Gastrocnemius medialis (tissue), 4 donors: ENCODE measurements around the gene CES2. TPM values are rescaled to one million over a fixed set of nuclear protein-coding genes. Genes with fewer than 3 reads are reported as not detected.

Experiments
- ATAC-seq, 2 donors: fragments of 150-250 bp; one replicate each; pipeline ENCODE4 v1.9.1; 2016
- DNase-seq, 2 donors: peaks; one replicate each; pipeline ENCODE4 v3.0.0-alpha.2; 2019
- H3K27ac ChIP-seq, 4 donors: fragments of 200-600 bp; sonication (generic); 1 replicate in 1 of 4; 2 replicates in 3 of 4; pipeline ENCODE4 v1.5.1; 2016 to 2018; ENCODE audit warnings: mild to moderate bottlenecking in 2 of 4, moderate library complexity in 1 of 4
- H3K27me3 ChIP-seq, 3 donors: fragments of 200-600 bp; sonication (generic) in 2 of 3; 1 replicate in 1 of 3; 2 replicates in 2 of 3; pipeline versions ENCODE4 v1.5.1 to v1.6.0; 2016 to 2019; ENCODE audit warnings: mild to moderate bottlenecking in 1 of 3, moderate library complexity in 1 of 3
- H3K36me3 ChIP-seq, 2 donors: fragments of 200-600 bp; sonication (generic) in 1 of 2; one replicate each; pipeline ENCODE4 v1.5.1; 2017 to 2018
- H3K4me1 ChIP-seq, 2 donors: fragments of 200-600 bp; sonication (generic) in 1 of 2; one replicate each; pipeline ENCODE4 v1.5.1; 2016 to 2017; ENCODE audit warnings: mild to moderate bottlenecking in 2 of 2
- H3K4me3 ChIP-seq, 4 donors: fragments of 200-600 bp; sonication (generic) in 3 of 4; 1 replicate in 1 of 4; 2 replicates in 3 of 4; pipeline ENCODE4 v1.5.1; 2016 to 2019; ENCODE audit warnings: mild to moderate bottlenecking in 2 of 4
- H3K9me3 ChIP-seq, 3 donors: fragments of 200-600 bp; sonication (generic) in 2 of 3; 1 replicate in 1 of 3; 2 replicates in 2 of 3; pipeline ENCODE4 v1.5.1; 2016 to 2019
- POLR2A ChIP-seq, 2 donors: fragments of 450-650 bp; IDR thresholded peaks; one replicate each; pipeline ENCODE4 v1.6.1; 2017; ENCODE audit warnings: antibody characterized with exemption in 2 of 2, mild to moderate bottlenecking in 2 of 2, moderate library complexity in 2 of 2
- in situ Hi-C, 4 donors: fragments of 200-750 bp; cut with MboI; loops; one replicate each; pipeline versions ENCODE4 v1.15.0 to v1.8.0; 2017; ENCODE audit warnings: low sequenced_read_pairs in 4 of 4
- intact Hi-C: fragments of 100-400 bp; cut with DNase I; formaldehyde crosslinking; loops from one replicate; pipeline ENCODE4 v1.15.1; 2023; ENCODE audit warnings: low total_unique reads
- total RNA-seq, 4 donors: library from RNA; depleted of rRNA; stranded (reverse); fragments of >200 nt; gene quantifications; one replicate each; pipeline versions ENCODE4 v1.1.0 to v1.2.3, GENCODE V29; 2016
- TF ChIP-seq, protein P1 (sequence below), 5 experiments: fragments of 450-650 bp in 3 of 5; fragments of 200-600 bp in 2 of 5; sonication (generic) in 2 of 5; IDR thresholded peaks in 4 of 5; conservative IDR thresholded peaks in 1 of 5; 1 replicate in 4 of 5; 2 replicates in 1 of 5; pipeline ENCODE4 v1.5.1; 2016 to 2019; ENCODE audit warnings: antibody characterized with exemption in 5 of 5, mild to moderate bottlenecking in 3 of 5, moderate library complexity in 3 of 5

The CES2 gene
- total RNA-seq, 4 donors from 2014 or later, result 25.6 to 48.2 (median 37.7) TPM

DNA sequence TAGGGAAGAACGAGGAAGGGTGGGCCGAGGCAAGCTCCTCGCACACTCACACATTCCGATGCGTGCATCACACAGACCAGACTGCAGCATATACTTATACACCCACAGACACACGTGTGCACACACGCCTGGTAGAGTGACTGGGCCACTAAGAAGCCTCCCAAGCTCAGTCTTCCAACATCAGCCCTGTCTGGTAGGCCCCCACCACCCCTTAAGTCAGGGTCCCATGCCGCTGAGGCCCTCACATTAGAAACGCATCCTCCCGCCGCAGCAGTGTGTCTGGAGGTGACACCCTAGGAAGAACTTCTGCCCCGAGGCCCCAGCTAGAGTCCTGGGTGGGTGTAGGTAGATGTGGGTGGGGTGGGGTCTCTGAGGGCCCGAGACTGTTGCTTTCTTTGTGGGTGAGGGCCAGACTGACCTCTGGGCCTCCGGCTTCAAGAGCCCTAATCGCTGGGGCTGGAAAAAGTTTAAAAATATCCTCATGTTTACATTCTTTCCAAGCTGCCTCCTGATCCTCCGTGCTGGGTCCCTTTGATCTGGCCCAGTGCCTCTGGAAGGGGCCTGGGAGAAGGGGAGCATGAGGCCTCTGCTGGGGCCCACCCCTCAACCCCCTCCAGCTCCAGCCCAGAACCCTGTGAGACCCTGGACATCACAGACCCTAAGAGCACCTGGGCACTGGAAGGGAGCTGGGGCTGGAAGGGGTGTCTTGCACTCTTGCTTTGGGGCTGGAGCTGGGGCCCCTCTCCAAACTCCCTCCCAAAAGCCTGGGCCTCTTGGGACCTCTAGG lies 30.3 kb upstream of the CES2 start:
- in situ Hi-C loops, result no loop called here
- no peaks in the 10 kb centered on the region for H3K27me3 ChIP-seq
- peaks cover 45 to 52% of the 10 kb centered on the region in 2 donors for H3K4me1 ChIP-seq
- DNase-seq (no peak), ATAC-seq (no peak)
- H3K4me3 ChIP-seq, result no peak overlapping the region
- TF ChIP-seq POLR2A (IDR thresholded peaks at IDR 0.05), result no peak
- TF ChIP-seq, protein P1, sequence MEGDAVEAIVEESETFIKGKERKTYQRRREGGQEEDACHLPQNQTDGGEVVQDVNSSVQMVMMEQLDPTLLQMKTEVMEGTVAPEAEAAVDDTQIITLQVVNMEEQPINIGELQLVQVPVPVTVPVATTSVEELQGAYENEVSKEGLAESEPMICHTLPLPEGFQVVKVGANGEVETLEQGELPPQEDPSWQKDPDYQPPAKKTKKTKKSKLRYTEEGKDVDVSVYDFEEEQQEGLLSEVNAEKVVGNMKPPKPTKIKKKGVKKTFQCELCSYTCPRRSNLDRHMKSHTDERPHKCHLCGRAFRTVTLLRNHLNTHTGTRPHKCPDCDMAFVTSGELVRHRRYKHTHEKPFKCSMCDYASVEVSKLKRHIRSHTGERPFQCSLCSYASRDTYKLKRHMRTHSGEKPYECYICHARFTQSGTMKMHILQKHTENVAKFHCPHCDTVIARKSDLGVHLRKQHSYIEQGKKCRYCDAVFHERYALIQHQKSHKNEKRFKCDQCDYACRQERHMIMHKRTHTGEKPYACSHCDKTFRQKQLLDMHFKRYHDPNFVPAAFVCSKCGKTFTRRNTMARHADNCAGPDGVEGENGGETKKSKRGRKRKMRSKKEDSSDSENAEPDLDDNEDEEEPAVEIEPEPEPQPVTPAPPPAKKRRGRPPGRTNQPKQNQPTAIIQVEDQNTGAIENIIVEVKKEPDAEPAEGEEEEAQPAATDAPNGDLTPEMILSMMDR (IDR thresholded peaks at IDR 0.05 in 4 of 5, conservative IDR thresholded peaks at IDR 0.05 in 1 of 5), result no peak
- no peaks in the 10 kb centered on the region for H3K9me3 ChIP-seq
- peak overlapping the region; percentile 85 to 98 (median 96) for H3K27ac ChIP-seq
- intact Hi-C loops, result no loop called here
- no peaks in the 10 kb centered on the region for H3K36me3 ChIP-seq

DNA sequence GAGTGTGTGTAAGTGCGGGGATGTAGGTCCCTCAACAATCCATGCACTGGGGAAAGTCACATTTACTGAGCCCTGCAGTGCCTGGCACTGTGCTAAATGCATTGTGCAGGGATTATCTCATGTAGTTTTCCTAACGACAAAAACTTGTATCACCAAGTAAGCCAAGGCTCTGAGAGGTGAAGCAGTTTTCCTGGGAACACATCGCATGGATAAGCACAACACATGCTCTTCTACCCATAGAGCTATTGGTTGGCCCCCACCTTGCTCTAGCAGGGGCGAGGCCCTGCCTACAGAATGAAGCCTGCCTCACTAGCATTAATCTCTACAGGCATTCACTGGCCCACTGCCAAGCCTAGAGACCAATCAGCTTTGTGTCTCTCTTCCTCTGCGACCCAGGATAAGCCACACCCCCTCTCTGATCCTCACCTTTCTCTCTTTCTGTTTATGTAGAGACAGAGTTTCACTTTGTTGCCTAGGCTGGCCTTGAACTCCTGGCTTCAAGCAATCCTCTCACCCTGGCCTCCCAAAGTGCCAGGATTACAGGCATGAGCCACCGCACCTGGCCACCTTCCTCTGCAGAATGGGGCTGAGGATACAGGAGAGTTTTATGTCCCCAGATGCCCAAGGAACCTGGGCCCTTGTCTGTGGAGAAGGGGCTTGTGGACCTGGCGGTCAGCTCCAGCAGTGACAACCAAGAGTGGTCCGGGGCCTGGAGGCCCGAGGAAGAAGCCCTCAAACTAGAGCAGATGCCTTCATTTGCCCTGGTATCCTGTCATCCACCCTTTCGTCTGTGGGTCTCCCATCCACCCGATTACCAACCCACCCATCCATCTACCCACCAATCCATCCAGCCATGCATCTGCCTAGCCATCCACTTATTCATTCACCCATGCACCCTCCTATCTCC lies 29.4 kb upstream of the CES2 start:
- Histone ChIP-seq H3K36me3 (no peaks in the 10 kb centered on the region), H3K4me1 (peaks cover 38 to 45% of the 10 kb centered on the region in 2 donors), H3K4me3 (no peak overlapping the region), H3K27me3 (no peaks in the 10 kb centered on the region), H3K27ac (peak overlapping the region; percentile 85 to 98 (median 96)), H3K9me3 (no peaks in the 10 kb centered on the region)
- TF ChIP-seq POLR2A (IDR thresholded peaks at IDR 0.05), result no peak
- TF ChIP-seq, protein P1 (IDR thresholded peaks at IDR 0.05 in 4 of 5, conservative IDR thresholded peaks at IDR 0.05 in 1 of 5), result no peak
- ATAC-seq, result no peak
- in situ Hi-C loops (no loop called here), intact Hi-C loops (no loop called here)
- no peak for DNase-seq

DNA sequence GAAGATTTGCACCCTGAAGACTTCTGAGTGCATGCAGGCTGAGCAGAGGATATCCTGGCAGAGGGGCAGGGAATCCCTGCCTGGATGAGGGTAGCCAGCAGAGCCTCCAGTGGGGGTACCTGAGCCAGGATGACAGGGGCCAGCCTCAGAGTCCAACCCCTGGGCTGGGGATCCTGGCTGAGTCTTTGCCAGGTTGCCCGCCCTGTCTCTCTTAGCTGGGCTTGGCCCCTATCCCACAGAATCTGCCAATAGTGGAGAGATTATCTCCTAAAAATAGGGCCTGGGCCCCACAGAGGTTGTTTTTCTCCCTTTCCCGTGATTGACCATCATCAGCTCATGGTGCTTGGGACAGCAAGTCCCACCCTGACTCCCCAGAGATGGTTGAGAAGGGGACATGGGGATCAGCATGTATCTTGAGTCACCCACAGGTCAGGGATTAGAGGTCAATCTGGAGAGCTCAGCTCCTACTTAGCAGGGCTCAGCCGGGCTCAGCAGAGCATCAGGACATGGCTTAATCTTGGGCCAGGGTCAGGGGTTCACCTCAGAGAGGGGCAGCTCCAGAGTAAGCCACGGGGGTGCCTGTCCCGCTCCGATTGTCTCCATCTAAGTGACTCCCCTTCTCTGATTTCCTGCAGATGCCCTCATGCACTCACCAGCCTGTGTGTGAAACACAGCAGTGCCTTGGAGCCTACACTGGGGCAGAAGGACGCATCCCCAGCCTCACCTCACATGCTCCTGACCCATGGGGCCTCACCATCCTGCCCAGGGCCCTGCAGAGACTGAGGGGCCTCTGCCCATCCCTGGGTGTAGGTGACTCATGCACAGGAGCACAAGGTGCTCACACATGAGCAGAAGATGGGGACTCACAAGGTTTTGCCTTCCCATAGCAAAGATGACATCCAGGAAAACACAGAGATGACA lies 28.1 kb upstream of the CES2 start:
- Histone ChIP-seq H3K9me3 (no peaks in the 10 kb centered on the region), H3K4me1 (peaks cover 29 to 34% of the 10 kb centered on the region in 2 donors), H3K27ac (peak overlapping the region in 1 of 4 donors; percentile 95), H3K4me3 (no peak overlapping the region), H3K27me3 (no peaks in the 10 kb centered on the region), H3K36me3 (no peaks in the 10 kb centered on the region)
- ATAC-seq (no peak), DNase-seq (no peak)
- TF ChIP-seq POLR2A (IDR thresholded peaks at IDR 0.05), result no peak
- TF ChIP-seq, protein P1 (IDR thresholded peaks at IDR 0.05 in 4 of 5, conservative IDR thresholded peaks at IDR 0.05 in 1 of 5), result no peak
- in situ Hi-C loops (no loop called here), intact Hi-C loops (loop anchor here (1.0 kb wide), 1 partner anchor 10 kb away; no protein-coding TSS in a partner anchor)

DNA sequence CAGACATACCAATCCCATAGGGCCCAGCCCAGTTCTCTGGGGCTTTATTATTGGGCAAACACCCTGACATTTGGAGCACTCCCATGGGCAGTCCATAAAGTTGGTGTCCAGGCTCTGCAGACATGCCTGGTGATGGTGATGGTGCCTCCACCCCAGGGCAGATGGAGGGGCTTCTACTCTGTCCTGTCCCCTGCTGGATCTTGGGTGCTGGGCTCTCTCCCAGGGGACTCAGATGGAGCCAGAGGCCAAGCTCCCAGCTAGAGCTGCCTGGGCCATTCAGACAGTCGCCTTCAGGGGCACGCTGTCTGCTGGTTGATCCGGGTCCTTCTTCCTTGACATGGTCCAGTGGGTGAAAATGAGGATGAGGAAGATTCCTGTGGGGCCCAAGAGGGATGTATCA lies 27.2 kb upstream of the CES2 start:
- no peaks in the 10 kb centered on the region for H3K9me3 ChIP-seq
- in situ Hi-C loops, result no loop called here
- TF ChIP-seq POLR2A (IDR thresholded peaks at IDR 0.05), result no peak
- TF ChIP-seq, protein P1 (IDR thresholded peaks at IDR 0.05 in 4 of 5, conservative IDR thresholded peaks at IDR 0.05 in 1 of 5), result no peak
- no peaks in the 10 kb centered on the region for H3K36me3 ChIP-seq
- no peak overlapping the region for H3K4me3 ChIP-seq
- no peak for ATAC-seq
- intact Hi-C loops, result no loop called here
- H3K4me1 ChIP-seq, result peaks cover 21 to 25% of the 10 kb centered on the region in 2 donors
- DNase-seq, result no peak
- H3K27ac ChIP-seq, result no peak overlapping the region
- H3K27me3 ChIP-seq, result no peaks in the 10 kb centered on the region
